Activated CD8-positive, alpha-beta memory T cell treated with anti-CD3 and anti-CD28 coated beads for 4 hours (primary cell): ENCODE results near the gene VILL.
A peak's percentile ranks its signal among the peaks of the same experiment; 100 is the strongest.
"Not testable (repeated sequence)": the region's sequence is repeated elsewhere in the genome, so short reads cannot be mapped to it uniquely, and the experiment has no call there.

ENCODE experiments used
- DNase-seq, 2 donors: peaks; one replicate each; pipeline ENCODE4 v3.0.0-alpha.2; 2020; ENCODE audit warnings: low read depth in 2 of 2

VILL gene

GRCh38 chr3:38017445-38018295 lies 27.1 kb downstream of the VILL start:
- DNase-seq, result no peak

DNA sequence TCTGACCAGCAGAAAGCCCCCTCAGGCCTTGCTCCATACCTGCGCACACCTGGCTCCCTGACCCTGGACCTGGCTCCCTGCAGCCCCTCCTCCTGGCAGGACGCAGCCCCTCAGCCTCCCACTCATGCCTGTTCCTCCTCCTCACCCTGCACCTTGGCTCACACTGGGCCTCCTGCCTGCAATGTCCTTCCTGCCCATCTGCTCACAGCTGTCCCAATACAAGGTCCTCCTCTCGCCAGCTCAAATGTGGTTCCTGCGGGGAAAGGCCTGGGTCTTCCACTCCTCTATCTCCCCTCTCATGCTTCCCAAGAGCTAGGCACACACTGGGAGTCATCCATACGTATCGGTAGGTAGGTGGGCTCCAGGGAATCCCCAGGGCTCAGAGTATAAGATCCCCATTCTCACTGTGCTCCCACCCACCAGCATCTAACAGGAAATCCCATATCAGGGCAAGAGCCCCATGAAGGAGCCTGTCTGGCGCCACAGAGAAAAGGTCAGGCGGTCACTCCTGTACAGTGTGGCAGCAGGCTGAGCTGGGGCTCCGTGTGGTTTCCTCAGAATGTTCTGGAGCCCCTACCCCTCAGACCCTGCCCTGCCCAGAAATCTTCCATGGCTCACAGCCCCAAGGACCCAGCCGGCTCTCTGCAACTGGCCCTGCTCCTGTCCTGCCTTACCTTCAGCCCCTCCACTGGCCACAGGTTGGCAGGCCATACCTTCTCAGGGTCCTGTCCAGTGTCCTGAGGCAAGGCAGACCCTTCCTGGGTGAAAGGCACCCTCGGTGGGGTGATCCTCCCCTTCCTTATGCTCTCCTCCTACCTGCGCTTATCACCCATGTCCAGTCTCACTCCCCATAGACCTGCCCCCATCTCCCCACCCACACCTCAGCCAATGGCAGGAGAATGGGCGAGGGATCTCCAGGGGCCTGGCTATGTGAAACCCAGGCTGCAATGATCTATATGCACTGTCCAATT lies 28.0 kb downstream of the VILL start:
- no peak for DNase-seq

- DNase-seq, result no peak
Measured at GRCh38 chr3:38019658-38020341, 29.2 kb downstream of the VILL start.

DNA sequence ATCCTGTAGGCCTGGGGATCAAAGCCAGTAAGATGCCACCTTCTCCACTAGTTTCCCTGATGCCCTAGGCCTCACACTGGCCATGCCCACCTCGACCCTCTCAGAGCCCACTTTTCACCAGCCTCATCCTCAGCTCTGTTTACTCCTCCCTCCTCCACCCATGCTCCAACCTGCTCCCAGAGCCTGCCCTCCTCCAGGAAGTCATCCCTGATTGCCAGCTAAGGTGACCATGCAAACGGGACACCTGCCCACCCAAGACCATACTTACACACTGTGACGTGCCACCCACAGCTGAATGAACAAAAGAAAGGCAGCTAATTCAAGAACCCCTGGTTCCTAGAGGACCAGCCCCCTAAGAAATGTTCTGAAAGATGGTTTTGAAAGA lies 29.7 kb downstream of the VILL start:
- DNase-seq, result no peak

- no peak for DNase-seq
Measured at GRCh38 chr3:38021196-38021595, 30.6 kb downstream of the VILL start.

- DNase-seq, result no peak
Measured at GRCh38 chr3:38022301-38022700, 31.7 kb downstream of the VILL start.

- DNase-seq, result no peak
Measured at GRCh38 chr3:38022896-38023709, 32.5 kb downstream of the VILL start.

DNA sequence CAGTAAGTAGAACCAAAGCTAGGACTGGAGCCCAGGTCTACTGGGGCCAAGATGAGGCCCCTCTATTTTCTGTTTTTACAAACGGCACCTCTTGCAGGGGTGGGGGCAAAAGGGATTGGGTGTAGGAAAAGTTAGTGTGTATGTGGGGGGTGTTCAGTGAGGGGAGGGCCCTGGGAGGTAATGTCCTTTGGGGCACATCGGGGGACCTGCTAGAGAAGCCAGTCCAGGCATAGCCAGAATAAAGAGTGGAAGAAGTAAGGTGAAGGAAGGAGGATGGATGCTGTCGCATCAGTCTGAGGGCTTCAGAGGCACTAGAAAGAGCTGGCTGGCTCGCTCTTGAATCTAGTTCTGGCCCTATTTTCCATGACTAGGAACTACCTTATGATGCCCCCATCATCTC lies 36.3 kb downstream of the VILL start:
- DNase-seq, result no peak

DNA sequence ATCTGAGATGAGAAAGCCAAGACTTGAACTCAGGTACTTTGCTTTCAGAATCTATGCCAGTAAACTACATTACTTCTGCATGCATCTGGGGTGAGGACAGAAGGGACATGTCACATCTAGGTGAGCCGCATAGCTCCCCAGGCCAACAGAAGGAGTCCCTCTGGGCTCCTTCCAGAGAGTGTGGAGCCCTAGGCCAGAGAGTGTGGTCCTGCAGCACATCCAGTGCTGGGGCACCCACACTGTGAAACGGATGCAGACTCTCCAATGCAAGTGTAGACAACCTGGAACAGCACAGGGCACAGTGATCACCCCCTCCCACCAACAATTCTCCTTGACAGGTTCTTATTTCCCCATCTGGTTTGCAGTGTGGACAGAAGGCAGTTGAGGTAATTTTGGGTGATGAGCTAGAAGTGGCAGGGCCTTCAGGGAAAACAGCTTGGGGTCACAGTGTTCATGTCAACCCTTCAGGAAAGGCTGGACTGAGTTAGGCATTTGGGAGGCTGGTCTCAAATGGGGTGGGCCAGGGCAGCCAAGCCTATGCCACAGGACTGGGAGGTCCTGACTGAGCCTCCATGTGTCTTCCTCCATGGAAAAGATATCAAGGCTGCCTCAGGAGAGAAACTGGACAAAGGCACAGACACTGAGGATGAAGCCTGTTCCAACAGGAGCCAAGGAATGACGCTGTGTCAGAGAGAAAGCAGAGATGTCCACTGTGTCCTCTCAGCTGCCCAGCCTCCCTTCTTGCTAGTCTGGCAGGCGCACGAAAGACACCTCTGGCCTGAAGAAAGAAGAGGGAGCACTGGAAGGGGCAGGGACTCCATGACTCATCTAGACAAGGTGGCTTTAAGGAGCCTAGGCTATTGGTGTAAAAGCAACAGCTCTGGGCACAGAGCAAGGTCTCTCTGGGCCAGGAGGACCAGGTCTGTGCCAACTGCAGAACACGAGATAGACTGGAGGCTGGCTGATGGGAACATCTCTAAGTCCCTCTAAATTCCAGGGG lies 37.2 kb downstream of the VILL start:
- no peak for DNase-seq

- DNase-seq, result no peak
Measured at GRCh38 chr3:38028621-38029361, 38.2 kb downstream of the VILL start.

DNA sequence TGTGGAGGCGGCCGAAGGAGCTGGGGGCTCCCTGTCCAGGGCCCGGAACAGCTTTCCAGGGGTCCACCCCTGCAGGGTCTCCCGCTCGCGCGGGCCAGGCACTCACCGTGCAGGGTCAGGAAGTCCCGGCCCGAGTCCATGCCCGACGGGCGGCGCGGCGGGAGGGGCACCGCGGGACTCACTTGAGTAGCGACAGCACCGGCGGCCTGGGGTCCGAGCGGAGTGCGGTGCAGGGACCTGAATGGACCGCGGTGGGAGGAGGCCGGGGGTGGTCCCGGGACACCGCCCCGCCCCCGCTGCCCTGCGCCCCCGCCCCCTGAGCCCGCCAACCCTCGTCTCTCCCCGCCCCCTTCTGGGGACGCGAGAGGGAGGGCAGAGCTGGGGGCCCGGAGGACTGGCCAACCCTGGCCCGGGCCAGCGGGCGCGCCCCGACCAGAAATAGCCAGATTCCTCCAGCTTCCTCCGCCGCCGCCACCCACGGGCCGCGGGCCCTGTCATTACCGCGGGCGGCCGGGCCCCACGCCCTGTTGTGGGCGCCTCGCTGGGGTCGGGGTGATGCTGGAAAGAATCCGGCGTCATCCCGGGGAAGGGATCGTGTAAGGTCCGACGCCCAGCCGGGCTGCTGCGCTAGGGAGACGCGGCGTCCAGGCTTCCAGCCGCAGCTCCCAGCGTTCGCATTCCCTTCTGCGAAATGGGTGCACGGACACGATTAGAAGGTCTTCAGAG lies 39.0 kb downstream of the VILL start, which contains the start of gene PLCD1:
Gene PLCD1 (minus strand): TSS at position 243 of the 726 bp plus-strand sequence. CDS start 103 bp downstream, at position 140.
- no peak for DNase-seq

DNA sequence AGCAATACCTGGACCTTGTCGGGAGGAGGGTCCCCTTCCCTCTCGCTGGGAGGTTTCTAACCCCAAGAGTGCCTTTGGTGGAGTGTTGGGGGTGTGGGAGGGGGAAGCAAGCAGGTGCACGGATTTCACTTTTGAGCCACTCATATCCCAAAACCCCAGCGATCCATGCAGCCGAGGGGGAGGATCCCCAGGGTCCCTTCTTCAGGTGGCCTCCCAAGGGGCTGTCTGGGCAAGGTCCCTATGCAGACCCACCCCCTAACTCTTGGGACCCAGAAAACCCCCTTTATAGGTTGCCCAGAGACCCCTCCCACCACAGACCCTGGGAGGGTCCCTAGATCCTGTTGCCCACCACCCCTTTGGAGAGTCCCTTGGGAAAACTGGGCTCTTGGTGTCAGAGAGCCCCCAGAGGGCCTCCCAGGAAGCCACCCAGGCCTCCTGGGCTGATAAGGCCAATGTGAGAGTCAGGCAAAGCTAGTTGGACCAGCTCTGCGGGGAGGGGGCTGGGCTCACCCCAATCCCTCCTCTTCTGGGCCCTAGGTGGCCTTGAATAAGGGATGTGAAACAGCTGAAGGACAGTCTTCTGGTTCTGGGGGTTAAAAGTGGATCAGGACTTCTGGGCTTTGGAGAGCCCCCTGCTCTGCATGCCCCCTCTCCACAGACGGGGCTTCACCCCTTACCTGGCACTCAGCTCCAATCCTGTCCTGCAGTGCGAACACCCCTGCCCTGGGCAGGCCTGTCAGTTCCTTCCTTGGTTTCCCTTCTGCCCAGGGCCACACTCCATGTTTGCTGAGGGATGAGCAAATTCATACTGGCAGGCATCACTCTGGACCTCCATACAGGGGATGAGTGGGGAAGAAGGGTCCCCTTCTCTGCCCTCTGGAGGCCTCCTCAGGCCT lies 39.8 kb downstream of the VILL start:
- no peak for DNase-seq

GRCh38 chr3:38031022-38031994 lies 40.7 kb downstream of the VILL start:
- DNase-seq, result peak in 1 of 2 donors; percentile 42

DNA sequence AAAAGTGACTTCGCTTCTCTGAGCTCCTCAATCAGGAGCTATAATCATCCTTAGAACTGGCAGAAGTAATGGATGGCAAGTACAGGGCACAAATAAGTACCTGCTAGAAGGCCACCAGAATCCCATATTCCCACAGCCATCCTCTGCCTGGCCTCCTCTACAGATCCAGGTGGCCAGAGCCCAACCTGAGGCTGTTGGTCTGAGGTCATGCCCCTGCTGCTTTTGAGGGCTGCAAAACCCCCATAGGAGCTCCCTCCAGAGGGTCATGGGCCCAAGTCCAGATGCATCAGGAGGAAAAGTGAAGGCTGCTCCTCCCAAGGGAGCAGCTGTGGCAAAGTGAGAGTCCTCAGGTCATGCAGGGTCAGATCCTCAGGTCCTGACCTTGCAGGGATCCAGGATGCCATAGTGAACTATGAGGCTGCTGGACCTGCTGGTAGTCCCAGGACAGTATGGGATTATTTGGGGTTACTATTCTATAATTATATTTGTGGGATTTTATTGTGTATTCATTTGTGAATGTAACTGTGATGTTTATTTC lies 41.8 kb downstream of the VILL start:
- DNase-seq, result no peak

- not testable (repeated sequence) for DNase-seq
Measured at GRCh38 chr3:38033586-38033985, 43.0 kb downstream of the VILL start.

DNA sequence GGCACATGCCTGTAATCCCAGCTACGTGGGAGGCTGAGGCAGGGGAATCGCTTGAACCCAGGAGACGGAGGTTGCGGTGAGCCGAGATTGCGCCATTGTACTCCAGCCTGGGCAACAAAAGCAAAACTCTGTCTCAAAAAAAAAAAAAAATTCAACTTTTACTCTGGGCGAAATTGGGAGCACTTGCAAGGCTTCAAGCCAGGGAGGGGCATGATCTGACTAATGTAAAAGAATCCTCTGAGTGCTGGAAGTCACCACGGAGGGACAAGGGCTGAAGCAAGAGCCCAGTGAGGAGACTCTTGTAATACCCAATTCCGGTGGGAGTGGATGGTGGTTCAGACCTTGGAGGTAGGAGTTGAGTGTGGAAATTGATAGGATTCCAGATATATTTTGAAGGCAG lies 43.7 kb downstream of the VILL start:
- DNase-seq, result not testable (repeated sequence)
